Fibroblast of the aortic adventitia (primary cell): ENCODE data around the gene ZNF462. TPM values are rescaled to one million over a fixed set of nuclear protein-coding genes. Genes with fewer than 3 reads are reported as not detected.

ENCODE experiments used
- DNase-seq: peaks from one replicate; pipeline ENCODE4 v3.0.0-alpha.2; 2010; ENCODE audit warnings: low read depth
- H3K4me3 ChIP-seq: 2 replicates; pipeline ENCODE4 v1.5.1; 2011; ENCODE audit warnings: low read depth, mild to moderate bottlenecking, control low read depth, low read length, moderate library complexity
- CTCF ChIP-seq: IDR thresholded peaks from 2 replicates; pipeline ENCODE4 v1.5.1; 2011; ENCODE audit warnings: mild to moderate bottlenecking, low read length, control low read depth, inconsistent platforms; ENCODE audit not compliant: insufficient read depth
- total RNA-seq: library from RNA; depleted of rRNA; stranded (reverse); fragments of >200 nt; gene quantifications from 2 replicates; pipeline ENCODE4 v1.2.3, GENCODE V29; 2012; ENCODE audit warnings: low replicate concordance

Gene ZNF462
- total RNA-seq, 1 donor: 9.1 TPM

- no peak overlapping the region for H3K4me3 ChIP-seq
- DNase-seq: no peak
- no peak for TF ChIP-seq CTCF
Observed at GRCh38 chr9:106878081-106878837, 15.3 kb downstream of the ZNF462 start.

GRCh38 chr9:106878934-106879333 is 16.0 kb downstream of the ZNF462 start:
- TF ChIP-seq CTCF: no peak
- peak; percentile 95 for DNase-seq
- H3K4me3 ChIP-seq: no peak overlapping the region

DNA sequence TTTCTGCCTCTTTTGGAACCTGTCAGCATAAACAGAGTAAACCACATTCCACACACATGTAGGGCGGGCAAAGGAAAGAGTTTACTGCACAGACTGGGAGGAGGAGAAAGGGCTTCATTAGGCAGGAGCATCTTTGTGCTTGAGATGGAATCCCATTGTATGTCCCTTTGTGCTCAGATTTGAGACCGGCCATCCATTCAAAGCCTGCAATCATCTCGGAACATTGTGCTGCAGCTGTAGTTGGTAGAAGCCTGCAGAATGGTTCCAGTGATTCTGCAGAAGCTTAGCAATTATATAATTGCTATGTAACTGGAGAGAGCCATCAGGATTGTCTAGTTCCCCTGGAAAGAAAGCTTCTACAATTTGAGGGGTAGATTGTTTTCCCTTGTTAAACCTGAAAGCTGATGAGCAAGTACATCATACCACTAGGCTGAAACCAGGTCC is 16.5 kb downstream of the ZNF462 start:
- TF ChIP-seq CTCF: no peak
- DNase-seq: no peak
- no peak overlapping the region for H3K4me3 ChIP-seq

DNA sequence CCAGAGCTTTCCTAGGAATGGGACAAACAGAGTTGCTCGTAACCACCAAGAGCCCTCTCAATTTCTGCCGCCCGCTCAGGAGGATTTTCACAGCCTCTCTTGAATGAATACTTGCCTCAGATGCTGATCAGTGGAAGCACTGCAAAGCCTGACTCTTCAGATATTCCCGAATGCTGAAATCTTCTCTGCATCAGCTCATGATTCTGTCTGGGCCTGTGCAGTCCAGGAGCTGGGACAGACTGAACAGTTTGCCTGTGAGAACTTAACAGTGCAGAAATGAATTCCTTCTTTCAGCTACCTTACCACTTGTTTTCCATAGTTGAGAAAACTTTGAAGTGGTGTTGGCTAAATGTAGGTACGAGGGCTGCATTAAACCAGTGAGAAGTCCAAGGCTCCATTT is 17.1 kb downstream of the ZNF462 start:
- DNase-seq: no peak
- TF ChIP-seq CTCF: no peak
- no peak overlapping the region for H3K4me3 ChIP-seq

GRCh38 chr9:106880863-106881262 is 17.9 kb downstream of the ZNF462 start:
- no peak for TF ChIP-seq CTCF
- no peak overlapping the region for H3K4me3 ChIP-seq
- peak; percentile 73 for DNase-seq

- no peak for DNase-seq
- no peak overlapping the region for H3K4me3 ChIP-seq
- no peak for TF ChIP-seq CTCF
Observed at GRCh38 chr9:106883030-106883429, 20.1 kb downstream of the ZNF462 start.
